OCI-LY1 (cell line): ENCODE results near the gene GPR158.

ENCODE experiments used
- EZH2 ChIP-seq: fragments of 200-600 bp; sonication (generic), shearing (Covaris generic); IDR thresholded peaks from 2 replicates; pipeline ENCODE4 v1.8.0; 2017; ENCODE audit warnings: borderline replicate concordance, mixed run types, mild to moderate bottlenecking, antibody characterized with exemption, low read length, moderate library complexity, mixed read lengths
- TF ChIP-seq, protein P1 (sequence below): fragments of 200-600 bp; sonication (generic), shearing (Covaris generic); IDR thresholded peaks from 2 replicates; pipeline ENCODE4 v1.5.1; 2017; ENCODE audit warnings: mild to moderate bottlenecking, antibody characterized with exemption, low read length, moderate library complexity, mixed read lengths

DNA sequence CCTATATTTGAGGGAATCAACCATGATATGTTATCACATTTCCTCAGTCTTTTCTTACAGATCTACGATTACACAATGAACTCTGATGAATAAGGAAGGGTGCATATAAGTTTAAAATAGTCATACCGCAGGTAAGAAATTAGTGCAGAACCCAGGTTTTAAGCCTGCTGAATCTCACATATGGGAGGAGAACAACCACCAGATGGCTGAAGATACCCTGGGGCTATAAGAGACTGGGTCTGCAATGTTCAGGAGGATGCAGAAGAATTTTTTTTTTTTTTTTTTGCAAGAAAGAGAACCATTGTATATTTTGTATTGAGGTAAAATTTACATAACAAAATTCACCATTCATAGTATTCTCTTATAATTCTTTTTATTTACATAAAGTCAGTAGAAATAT, 387.0 kb downstream of the GPR158 start:
- TF ChIP-seq, protein P1, sequence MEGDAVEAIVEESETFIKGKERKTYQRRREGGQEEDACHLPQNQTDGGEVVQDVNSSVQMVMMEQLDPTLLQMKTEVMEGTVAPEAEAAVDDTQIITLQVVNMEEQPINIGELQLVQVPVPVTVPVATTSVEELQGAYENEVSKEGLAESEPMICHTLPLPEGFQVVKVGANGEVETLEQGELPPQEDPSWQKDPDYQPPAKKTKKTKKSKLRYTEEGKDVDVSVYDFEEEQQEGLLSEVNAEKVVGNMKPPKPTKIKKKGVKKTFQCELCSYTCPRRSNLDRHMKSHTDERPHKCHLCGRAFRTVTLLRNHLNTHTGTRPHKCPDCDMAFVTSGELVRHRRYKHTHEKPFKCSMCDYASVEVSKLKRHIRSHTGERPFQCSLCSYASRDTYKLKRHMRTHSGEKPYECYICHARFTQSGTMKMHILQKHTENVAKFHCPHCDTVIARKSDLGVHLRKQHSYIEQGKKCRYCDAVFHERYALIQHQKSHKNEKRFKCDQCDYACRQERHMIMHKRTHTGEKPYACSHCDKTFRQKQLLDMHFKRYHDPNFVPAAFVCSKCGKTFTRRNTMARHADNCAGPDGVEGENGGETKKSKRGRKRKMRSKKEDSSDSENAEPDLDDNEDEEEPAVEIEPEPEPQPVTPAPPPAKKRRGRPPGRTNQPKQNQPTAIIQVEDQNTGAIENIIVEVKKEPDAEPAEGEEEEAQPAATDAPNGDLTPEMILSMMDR, result no peak
- no peak for TF ChIP-seq EZH2
